ENCODE data around the gene BICDL2.
A peak's percentile ranks its signal among the peaks of the same experiment; 100 is the strongest.

The BICDL2 gene

DNA sequence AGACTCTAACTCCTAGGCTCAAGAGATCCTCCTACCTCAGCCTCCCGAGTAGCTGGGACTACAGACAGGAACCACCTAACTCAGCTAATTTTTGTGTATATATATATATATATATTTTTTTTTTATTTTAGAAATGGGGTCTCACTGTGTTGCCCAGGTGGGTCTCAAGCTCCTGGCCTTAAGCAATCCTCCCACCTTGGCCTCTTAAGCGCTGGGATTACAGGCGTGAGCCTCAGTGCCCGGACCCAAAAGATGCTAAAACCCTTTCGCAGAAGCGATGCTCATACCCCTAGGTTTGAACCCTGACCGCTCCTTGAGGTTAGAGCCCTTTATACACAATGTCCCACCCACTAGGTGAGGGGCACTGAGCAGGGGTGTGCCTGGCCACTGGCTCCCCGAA lies 26.2 kb downstream of the BICDL2 start:
- no peak for DNase-seq (ENCODE audit: low spot score)

DNA sequence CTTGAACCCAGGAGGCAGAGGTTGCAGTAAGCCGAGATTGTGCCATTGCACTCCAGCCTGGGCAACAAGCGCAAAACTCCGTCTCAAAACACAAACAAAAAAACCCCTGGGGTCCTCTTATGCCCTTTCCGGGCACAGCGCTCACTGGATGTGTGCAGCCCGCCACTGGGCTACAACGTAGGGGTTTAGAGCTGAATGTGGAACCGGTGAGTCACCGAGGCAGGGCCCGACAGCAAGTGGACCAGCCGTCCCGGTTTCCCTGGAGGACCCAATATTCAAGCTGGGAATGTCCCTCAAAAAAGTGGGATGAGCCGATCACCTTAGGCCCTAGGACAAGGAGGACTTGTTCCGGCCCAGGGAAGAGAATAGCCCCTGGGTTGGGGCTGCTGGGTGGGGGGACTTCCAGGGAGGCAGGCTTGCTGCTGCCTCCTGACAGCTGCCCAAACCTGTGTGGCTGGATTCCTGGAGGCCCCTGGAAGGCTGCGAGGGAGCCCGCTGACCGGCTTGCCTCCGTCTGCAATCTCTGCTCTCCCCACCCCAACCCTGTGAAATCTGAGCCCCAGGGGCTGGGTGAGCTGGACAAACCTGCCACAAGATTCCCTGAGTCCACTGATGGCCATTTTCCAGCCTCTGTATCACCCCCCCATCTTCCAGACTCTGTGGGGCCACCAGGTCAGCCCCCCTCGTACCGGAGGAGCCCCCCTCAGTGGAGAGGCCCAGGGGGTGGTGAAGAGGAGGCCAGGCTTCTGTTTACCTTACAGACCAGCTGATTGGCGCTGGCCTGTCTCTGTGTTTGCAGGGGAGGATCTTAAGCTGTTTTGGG lies 27.0 kb downstream of the BICDL2 start:
- DNase-seq (ENCODE audit: low spot score) = no peak

- DNase-seq (ENCODE audit: low spot score) = no peak
These were observed 28.1 kb downstream of the BICDL2 start for GRCh38 chr16:3008690-3009037.

- no peak for DNase-seq (ENCODE audit: low spot score)
These were observed 28.6 kb downstream of the BICDL2 start for GRCh38 chr16:3007957-3008689.

DNA sequence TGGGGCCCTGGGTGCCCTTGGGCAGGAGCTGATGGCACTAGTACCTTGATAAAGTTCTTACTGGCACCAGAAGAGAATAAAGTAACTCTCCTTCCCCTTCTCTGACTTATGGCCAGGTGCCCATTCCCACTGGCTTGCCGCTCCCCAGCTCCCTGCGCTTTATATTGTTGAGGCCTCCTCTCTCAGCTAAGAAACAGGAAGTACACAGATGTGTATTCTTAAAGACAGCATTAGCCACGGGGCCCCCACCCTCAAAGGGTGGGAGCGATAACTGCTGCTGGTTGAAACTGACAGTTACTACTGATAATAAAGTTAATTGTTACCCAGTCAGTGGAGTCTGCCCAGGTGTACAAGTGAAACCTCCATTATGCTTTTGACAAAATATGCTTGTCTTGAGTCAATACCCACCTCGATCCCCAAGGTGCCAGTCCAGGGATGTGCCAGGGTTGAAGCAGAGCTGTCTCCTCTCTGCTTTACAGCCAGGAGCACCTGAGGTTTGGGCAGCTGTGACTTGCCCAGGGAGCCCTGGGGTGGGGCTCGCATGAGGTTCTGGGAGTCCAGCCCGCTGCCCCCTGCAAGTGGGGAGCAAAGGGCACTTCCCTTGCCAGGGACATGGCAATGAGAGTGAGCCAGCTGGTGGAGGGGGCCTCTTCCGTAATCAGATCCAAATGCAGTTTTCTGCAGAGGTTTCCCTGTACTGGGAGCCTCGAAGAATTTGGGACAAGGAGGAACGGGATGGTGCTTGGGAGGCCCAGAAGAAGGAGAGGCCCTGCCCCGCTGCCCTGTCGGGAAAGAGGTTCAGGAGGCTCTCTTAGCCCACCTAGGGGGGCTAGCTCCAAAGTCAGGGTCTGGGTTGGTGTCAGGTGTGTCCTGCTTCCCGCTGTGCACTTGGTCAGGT lies 29.4 kb downstream of the BICDL2 start:
- no peak for DNase-seq (ENCODE audit: low spot score)

DNA sequence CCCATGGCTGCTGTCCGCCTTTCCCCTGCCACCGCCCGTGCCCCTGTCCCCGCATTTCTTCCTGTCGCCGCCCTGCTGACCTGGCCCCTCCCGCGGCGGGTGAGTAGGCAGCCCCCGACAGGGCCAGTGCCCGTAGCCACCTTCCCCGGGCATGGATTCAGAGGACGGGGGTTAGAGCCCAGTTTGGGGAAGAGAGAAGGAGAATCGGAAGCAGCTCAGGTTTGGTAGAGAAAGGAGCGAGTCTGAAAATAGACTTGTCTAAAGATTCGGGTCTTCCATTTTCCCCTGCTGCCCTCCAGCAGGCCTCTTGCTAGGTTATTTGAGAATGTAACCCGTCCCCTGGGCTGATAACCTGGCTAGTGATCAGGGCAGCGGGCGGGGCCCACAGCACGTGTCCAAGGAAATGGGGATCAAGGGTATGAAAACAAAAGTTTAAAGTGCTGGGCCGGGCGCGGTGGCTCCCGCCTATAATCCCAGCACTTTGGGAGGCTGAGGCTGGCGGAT lies 31.9 kb downstream of the BICDL2 start:
- no peak for DNase-seq (ENCODE audit: low spot score)

DNA sequence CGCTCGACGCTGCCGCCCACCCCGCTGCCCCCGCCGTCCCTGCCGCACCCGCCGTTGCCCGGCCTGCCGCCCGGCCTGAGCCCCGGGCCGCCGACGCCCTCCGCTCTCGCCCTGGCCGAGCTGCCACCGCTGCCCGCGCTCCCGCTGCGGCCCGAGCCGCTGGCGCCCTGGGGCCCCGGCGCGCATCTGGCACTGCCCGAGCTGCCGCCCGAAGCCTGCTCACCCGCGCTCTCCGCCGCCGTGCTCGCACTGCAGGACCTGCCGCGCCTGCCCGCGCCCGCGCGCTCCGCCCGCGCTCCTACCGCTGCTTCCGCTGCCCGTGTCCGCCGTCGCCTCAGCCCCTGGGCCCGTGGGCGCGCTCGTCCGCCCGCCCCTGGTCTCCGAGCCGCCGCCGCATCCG lies 32.4 kb downstream of the BICDL2 start:
- no peak for DNase-seq (ENCODE audit: low spot score)

GRCh38 chr16:3003582-3004270 lies 33.0 kb downstream of the BICDL2 start:
- DNase-seq (ENCODE audit: low spot score) = peak; percentile 99

GRCh38 chr16:3001316-3001715 lies 35.4 kb downstream of the BICDL2 start:
- no peak for DNase-seq (ENCODE audit: low spot score)

DNA sequence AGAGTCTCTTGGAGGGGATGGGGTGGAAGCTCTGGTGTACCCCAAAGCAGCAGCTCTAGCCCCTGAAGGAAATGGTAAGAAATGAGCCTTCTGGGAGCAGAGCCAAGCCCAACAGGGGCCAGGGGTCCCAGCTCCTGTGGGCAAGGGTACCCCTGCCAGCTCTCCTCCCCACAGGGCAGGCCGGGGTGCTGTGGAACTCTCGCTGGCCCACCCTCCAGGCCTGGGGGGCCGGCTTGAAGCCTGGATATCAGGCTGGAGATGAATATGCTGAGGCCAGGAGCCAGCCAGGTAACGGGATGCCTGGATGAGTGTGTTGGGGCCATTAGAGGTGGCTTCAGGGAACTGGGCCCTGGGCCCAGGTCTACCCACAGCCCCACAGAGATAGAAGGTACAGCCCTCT lies 36.2 kb downstream of the BICDL2 start:
- DNase-seq (ENCODE audit: low spot score) = no peak

GRCh38 chr16:2999929-3000328 lies 36.8 kb downstream of the BICDL2 start:
- no peak for DNase-seq (ENCODE audit: low spot score)

GRCh38 chr16:2996298-2996697 lies 40.4 kb downstream of the BICDL2 start:
- no peak for DNase-seq (ENCODE audit: low spot score)

DNA sequence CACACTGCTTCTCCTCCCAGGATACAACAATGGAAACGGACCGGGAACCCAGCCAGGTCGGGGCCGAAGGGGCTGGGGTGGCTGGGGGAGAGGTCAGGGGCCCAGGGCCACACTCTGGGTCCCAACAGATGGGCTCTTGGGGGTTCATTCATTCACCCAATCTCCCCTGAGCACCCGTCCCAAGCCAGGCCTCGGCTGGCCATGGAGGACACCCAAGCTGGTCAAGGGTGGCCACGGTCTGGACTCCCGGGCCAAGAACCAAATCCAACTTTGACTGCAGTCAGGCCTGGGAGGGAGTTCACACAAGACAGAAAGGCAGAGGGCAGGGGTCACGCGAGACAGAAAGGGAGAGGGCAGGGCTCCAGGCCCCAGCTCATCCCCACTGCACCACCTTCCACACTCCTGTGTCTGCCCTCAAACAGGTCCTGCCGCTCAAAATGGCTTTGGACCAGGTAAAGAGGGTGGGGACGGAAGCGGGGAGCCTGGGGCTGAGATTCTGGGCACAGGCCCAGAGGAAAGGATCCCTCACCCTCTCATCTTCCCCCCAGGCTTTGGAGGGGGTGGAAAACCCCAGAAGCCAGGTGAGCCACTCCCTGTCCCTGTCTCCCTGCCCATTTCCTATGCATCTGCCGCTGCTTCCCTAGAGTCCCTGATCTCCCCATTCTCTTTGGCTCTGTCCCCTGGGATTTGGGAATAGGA lies 44.2 kb downstream of the BICDL2 start:
- DNase-seq (ENCODE audit: low spot score) = no peak

- no peak for DNase-seq (ENCODE audit: low spot score)
These were observed 45.0 kb downstream of the BICDL2 start for GRCh38 chr16:2991566-2992261.

- DNase-seq (ENCODE audit: low spot score) = no peak
These were observed 45.9 kb downstream of the BICDL2 start for GRCh38 chr16:2990891-2991290.

- DNase-seq (ENCODE audit: low spot score) = no peak
These were observed 48.1 kb downstream of the BICDL2 start for GRCh38 chr16:2988590-2989099.

- DNase-seq (ENCODE audit: low spot score) = no peak
These were observed 48.9 kb downstream of the BICDL2 start for GRCh38 chr16:2987833-2988232.

DNA sequence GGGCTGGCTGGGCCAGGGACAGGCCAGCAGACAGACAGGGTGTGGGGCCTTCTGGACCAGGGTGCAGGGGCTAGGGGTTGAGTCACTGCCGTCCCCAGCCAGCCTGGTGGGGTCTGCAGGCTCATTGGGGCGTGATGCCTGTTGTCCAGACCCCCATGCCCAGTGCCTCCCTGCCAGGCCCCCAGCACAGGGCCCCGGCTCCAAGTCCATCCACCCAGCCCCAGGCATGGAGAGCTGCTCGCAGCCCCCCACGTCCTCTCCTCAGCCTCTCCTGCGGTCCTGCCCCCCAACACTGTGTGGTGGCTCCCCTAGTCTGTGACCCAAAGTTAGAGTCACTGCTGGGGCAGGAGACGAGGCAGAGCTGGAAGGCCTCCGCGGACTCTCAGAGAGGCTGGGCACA lies 49.5 kb downstream of the BICDL2 start:
- DNase-seq (ENCODE audit: low spot score) = no peak

GRCh38 chr16:2986623-2987188 lies 50.0 kb downstream of the BICDL2 start:
- DNase-seq (ENCODE audit: low spot score) = no peak

- DNase-seq (ENCODE audit: low spot score) = no peak
These were observed 50.8 kb downstream of the BICDL2 start for GRCh38 chr16:2985893-2986355.

Measured in AG20443 (cell line).